ENCODE results near the gene RASD2.

The RASD2 gene

DNA sequence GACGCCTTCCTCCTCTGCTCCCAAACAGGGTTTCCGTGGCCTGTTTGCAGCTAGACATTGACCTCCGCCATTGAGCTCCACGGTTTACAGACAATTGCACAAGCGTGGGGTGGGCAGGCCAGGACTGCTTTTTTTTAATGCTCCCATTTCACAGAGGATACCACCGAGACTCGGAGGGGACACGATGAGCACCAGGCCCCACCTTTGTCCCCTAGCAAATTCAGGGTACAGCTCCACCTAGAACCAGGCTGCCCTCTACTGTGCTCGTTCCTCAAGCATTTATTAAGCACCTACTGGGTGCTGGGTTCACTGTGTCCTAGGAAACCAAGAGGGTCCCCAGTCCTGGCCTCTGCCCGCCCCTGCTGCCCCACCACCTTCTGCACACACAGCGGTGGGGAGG lies 12.2 kb downstream of the RASD2 start:
- Histone ChIP-seq H2BK15ac (ENCODE audit: low read depth, poor library complexity, severe bottlenecking) (no peak overlapping the region), H3K23ac (ENCODE audit: low read length in 2 of 2) (no peak overlapping the region), H3K4me2 (ENCODE audit: low read length, poor library complexity, severe bottlenecking) (no peak overlapping the region), H2AFZ (ENCODE audit: low read depth, low read length) (no peak overlapping the region), H3K4me3 (ENCODE audit: insufficient read depth in 1 of 2, low read depth in 1 of 2, low read length in 2 of 2) (no peak overlapping the region), H4K8ac (ENCODE audit: low read length) (no peak overlapping the region), H3K4me1 (ENCODE audit: control insufficient read depth, insufficient read depth, low read depth, low read length) (peaks cover 16% of the 10 kb centered on the region), H3K4ac (ENCODE audit: low read depth in 1 of 2, low read length in 2 of 2) (peak overlapping the region in 1 of 2 experiments; percentile 3), H3K27ac (ENCODE audit: low read length, poor library complexity, severe bottlenecking) (no peak overlapping the region), H2BK120ac (ENCODE audit: low read depth, low read length) (no peak overlapping the region), H3K9me3 (ENCODE audit: control insufficient read depth, low read length) (no peaks in the 10 kb centered on the region), H3K27me3 (ENCODE audit: control insufficient read depth in 1 of 2, insufficient read depth in 1 of 2, low read length in 2 of 2) (peaks cover 30 to 68% of the 10 kb centered on the region in 2 experiments), H2BK5ac (ENCODE audit: low read depth, low read length, poor library complexity, severe bottlenecking) (no peak overlapping the region), H2BK12ac (ENCODE audit: low read length in 2 of 2) (no peak overlapping the region), H3K79me1 (replicated peaks; ENCODE audit: low read length, poor library complexity, severe bottlenecking) (no peaks in the 10 kb centered on the region), H3K36me3 (ENCODE audit: control insufficient read depth in 1 of 2, insufficient read depth in 2 of 2, low read depth in 1 of 2, low read length in 2 of 2) (no peaks in the 10 kb centered on the region), H2AK5ac (ENCODE audit: low read length, severe bottlenecking) (no peak overlapping the region), H3K14ac (ENCODE audit: low read length in 2 of 2) (no peak overlapping the region), H4K91ac (ENCODE audit: low read length) (no peak overlapping the region), H3K9ac (ENCODE audit: low read length) (no peak overlapping the region), H3K18ac (ENCODE audit: low read depth in 1 of 2, low read length in 2 of 2) (no peak overlapping the region)
- 87% methylated on average over 11 of the region's 11 CpGs for WGBS
- DNase-seq: no peak

GRCh38 chr22:35553341-35553740 lies 12.7 kb downstream of the RASD2 start:
- H2AK5ac ChIP-seq (ENCODE audit: low read length, severe bottlenecking): no peak overlapping the region
- H3K4ac ChIP-seq (ENCODE audit: low read depth in 1 of 2, low read length in 2 of 2): no peak overlapping the region
- H2BK12ac ChIP-seq (ENCODE audit: low read length in 2 of 2): no peak overlapping the region
- no peak overlapping the region for H4K91ac ChIP-seq (ENCODE audit: low read length)
- no peaks in the 10 kb centered on the region for H3K36me3 ChIP-seq (ENCODE audit: control insufficient read depth in 1 of 2, insufficient read depth in 2 of 2, low read depth in 1 of 2, low read length in 2 of 2)
- H2AFZ ChIP-seq (ENCODE audit: low read depth, low read length): no peak overlapping the region
- H4K8ac ChIP-seq (ENCODE audit: low read length): no peak overlapping the region
- no peak overlapping the region for H3K14ac ChIP-seq (ENCODE audit: low read length in 2 of 2)
- no peak overlapping the region for H2BK5ac ChIP-seq (ENCODE audit: low read depth, low read length, poor library complexity, severe bottlenecking)
- no peak overlapping the region for H3K27ac ChIP-seq (ENCODE audit: low read length, poor library complexity, severe bottlenecking)
- no peak overlapping the region for H3K4me2 ChIP-seq (ENCODE audit: low read length, poor library complexity, severe bottlenecking)
- no peak overlapping the region for H3K9ac ChIP-seq (ENCODE audit: low read length)
- H3K4me3 ChIP-seq (ENCODE audit: insufficient read depth in 1 of 2, low read depth in 1 of 2, low read length in 2 of 2): no peak overlapping the region
- DNase-seq: no peak
- peaks cover 16% of the 10 kb centered on the region for H3K4me1 ChIP-seq (ENCODE audit: control insufficient read depth, insufficient read depth, low read depth, low read length)
- no peak overlapping the region for H2BK120ac ChIP-seq (ENCODE audit: low read depth, low read length)
- H3K23ac ChIP-seq (ENCODE audit: low read length in 2 of 2): no peak overlapping the region
- H3K9me3 ChIP-seq (ENCODE audit: control insufficient read depth, low read length): peaks cover under 1% of the 10 kb centered on the region
- WGBS: 97% methylated on average over 2 of the region's 2 CpGs
- H3K79me1 ChIP-seq (replicated peaks; ENCODE audit: low read length, poor library complexity, severe bottlenecking): no peaks in the 10 kb centered on the region
- H2BK15ac ChIP-seq (ENCODE audit: low read depth, poor library complexity, severe bottlenecking): no peak overlapping the region
- no peak overlapping the region for H3K18ac ChIP-seq (ENCODE audit: low read depth in 1 of 2, low read length in 2 of 2)
- H3K27me3 ChIP-seq (ENCODE audit: control insufficient read depth in 1 of 2, insufficient read depth in 1 of 2, low read length in 2 of 2): peaks cover 30 to 68% of the 10 kb centered on the region in 2 experiments

DNA sequence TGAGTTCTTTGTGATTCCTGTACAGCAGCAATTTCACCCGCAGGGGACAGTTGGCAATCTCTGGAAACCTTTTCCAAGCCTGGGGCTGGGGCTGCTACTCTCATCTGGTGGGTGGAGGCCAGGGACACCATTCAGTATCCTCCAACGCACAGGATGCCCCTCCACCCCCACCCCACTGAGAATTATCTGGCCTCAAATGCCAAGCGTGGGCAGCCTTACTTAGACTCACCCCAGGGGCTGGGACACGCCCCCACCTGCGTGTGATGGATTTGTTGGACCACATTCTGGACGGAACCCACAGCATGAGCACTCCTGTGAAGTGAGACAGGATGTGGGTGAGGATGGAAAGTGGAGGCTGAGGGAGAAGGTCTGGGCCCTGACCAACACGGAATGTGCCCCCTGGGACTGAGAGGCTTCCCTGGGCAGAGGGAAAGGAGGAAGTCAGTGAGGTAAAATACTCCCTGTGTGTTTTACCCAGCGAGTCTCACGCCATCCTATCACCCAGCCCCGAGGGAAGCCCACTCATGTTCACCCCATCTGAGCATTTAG lies 13.7 kb downstream of the RASD2 start:
- H3K18ac ChIP-seq (ENCODE audit: low read depth in 1 of 2, low read length in 2 of 2): peak overlapping the region in 1 of 2 experiments; percentile 11
- whole genome bisulfite sequencing: 85% methylated on average over 10 of the region's 10 CpGs
- H3K4me2 ChIP-seq (ENCODE audit: low read length, poor library complexity, severe bottlenecking): no peak overlapping the region
- no peak for DNase-seq
- H3K14ac ChIP-seq (ENCODE audit: low read length in 2 of 2): peak overlapping the region in 1 of 2 experiments; percentile 57
- no peak overlapping the region for H3K9ac ChIP-seq (ENCODE audit: low read length)
- no peak overlapping the region for H2AK5ac ChIP-seq (ENCODE audit: low read length, severe bottlenecking)
- no peaks in the 10 kb centered on the region for H3K36me3 ChIP-seq (ENCODE audit: control insufficient read depth in 1 of 2, insufficient read depth in 2 of 2, low read depth in 1 of 2, low read length in 2 of 2)
- no peak overlapping the region for H3K4me3 ChIP-seq (ENCODE audit: insufficient read depth in 1 of 2, low read depth in 1 of 2, low read length in 2 of 2)
- H4K91ac ChIP-seq (ENCODE audit: low read length): peak overlapping the region; percentile 62
- no peak overlapping the region for H3K23ac ChIP-seq (ENCODE audit: low read length in 2 of 2)
- H2BK12ac ChIP-seq (ENCODE audit: low read length in 2 of 2): no peak overlapping the region
- H4K8ac ChIP-seq (ENCODE audit: low read length): no peak overlapping the region
- no peak overlapping the region for H2AFZ ChIP-seq (ENCODE audit: low read depth, low read length)
- H2BK120ac ChIP-seq (ENCODE audit: low read depth, low read length): no peak overlapping the region
- H2BK5ac ChIP-seq (ENCODE audit: low read depth, low read length, poor library complexity, severe bottlenecking): no peak overlapping the region
- peaks cover 16% of the 10 kb centered on the region for H3K4me1 ChIP-seq (ENCODE audit: control insufficient read depth, insufficient read depth, low read depth, low read length)
- peak overlapping the region in 1 of 2 experiments; percentile 40 for H3K4ac ChIP-seq (ENCODE audit: low read depth in 1 of 2, low read length in 2 of 2)
- H3K27me3 ChIP-seq (ENCODE audit: control insufficient read depth in 1 of 2, insufficient read depth in 1 of 2, low read length in 2 of 2): peaks cover 25 to 65% of the 10 kb centered on the region in 2 experiments
- H3K27ac ChIP-seq (ENCODE audit: low read length, poor library complexity, severe bottlenecking): no peak overlapping the region
- no peaks in the 10 kb centered on the region for H3K79me1 ChIP-seq (replicated peaks; ENCODE audit: low read length, poor library complexity, severe bottlenecking)
- peak overlapping the region; percentile 70 for H2BK15ac ChIP-seq (ENCODE audit: low read depth, poor library complexity, severe bottlenecking)
- peaks cover 6% of the 10 kb centered on the region for H3K9me3 ChIP-seq (ENCODE audit: control insufficient read depth, low read length)

GRCh38 chr22:35555483-35555890 lies 14.9 kb downstream of the RASD2 start:
- H3K23ac ChIP-seq (ENCODE audit: low read length in 2 of 2): no peak overlapping the region
- H2AFZ ChIP-seq (ENCODE audit: low read depth, low read length): peak overlapping the region; percentile 59
- H3K4me2 ChIP-seq (ENCODE audit: low read length, poor library complexity, severe bottlenecking): no peak overlapping the region
- peaks cover 6% of the 10 kb centered on the region for H3K9me3 ChIP-seq (ENCODE audit: control insufficient read depth, low read length)
- no peak for DNase-seq
- no peak overlapping the region for H2BK120ac ChIP-seq (ENCODE audit: low read depth, low read length)
- H2BK15ac ChIP-seq (ENCODE audit: low read depth, poor library complexity, severe bottlenecking): no peak overlapping the region
- no peak overlapping the region for H2BK5ac ChIP-seq (ENCODE audit: low read depth, low read length, poor library complexity, severe bottlenecking)
- peak overlapping the region in 1 of 2 experiments; percentile 29 for H2BK12ac ChIP-seq (ENCODE audit: low read length in 2 of 2)
- no peak overlapping the region for H3K9ac ChIP-seq (ENCODE audit: low read length)
- 55% methylated on average over 13 of the region's 13 CpGs for WGBS
- no peak overlapping the region for H2AK5ac ChIP-seq (ENCODE audit: low read length, severe bottlenecking)
- H4K8ac ChIP-seq (ENCODE audit: low read length): no peak overlapping the region
- peaks cover 22% of the 10 kb centered on the region for H3K4me1 ChIP-seq (ENCODE audit: control insufficient read depth, insufficient read depth, low read depth, low read length)
- H3K4me3 ChIP-seq (ENCODE audit: insufficient read depth in 1 of 2, low read depth in 1 of 2, low read length in 2 of 2): no peak overlapping the region
- no peak overlapping the region for H4K91ac ChIP-seq (ENCODE audit: low read length)
- no peak overlapping the region for H3K4ac ChIP-seq (ENCODE audit: low read depth in 1 of 2, low read length in 2 of 2)
- no peak overlapping the region for H3K27ac ChIP-seq (ENCODE audit: low read length, poor library complexity, severe bottlenecking)
- peaks cover 25 to 67% of the 10 kb centered on the region in 2 experiments for H3K27me3 ChIP-seq (ENCODE audit: control insufficient read depth in 1 of 2, insufficient read depth in 1 of 2, low read length in 2 of 2)
- H3K18ac ChIP-seq (ENCODE audit: low read depth in 1 of 2, low read length in 2 of 2): peak overlapping the region in 1 of 2 experiments; percentile 12
- no peaks in the 10 kb centered on the region for H3K36me3 ChIP-seq (ENCODE audit: control insufficient read depth in 1 of 2, insufficient read depth in 2 of 2, low read depth in 1 of 2, low read length in 2 of 2)
- no peaks in the 10 kb centered on the region for H3K79me1 ChIP-seq (replicated peaks; ENCODE audit: low read length, poor library complexity, severe bottlenecking)
- H3K14ac ChIP-seq (ENCODE audit: low read length in 2 of 2): peak overlapping the region in 1 of 2 experiments; percentile 44
